ACC112 (cell line): ENCODE data around the gene BEND3.
"Not testable (repeated sequence)": the region's sequence is repeated elsewhere in the genome, so short reads cannot be mapped to it uniquely, and the experiment has no call there.

ENCODE experiments used
- H2AFZ ChIP-seq: fragments of 200-600 bp; sonication (generic); one replicate; pipeline ENCODE4 v1.6.0; 2017; ENCODE audit warnings: antibody characterized with exemption, low read length; ENCODE audit not compliant: unreplicated experiment
- H3K27ac ChIP-seq: fragments of 200-600 bp; sonication (generic); 2 replicates; pipeline ENCODE4 v1.5.1; 2014; ENCODE audit warnings: low read depth, mild to moderate bottlenecking, antibody characterized with exemption, low read length, moderate library complexity
- H3K27me3 ChIP-seq: fragments of 200-600 bp; sonication (generic); 2 replicates; pipeline ENCODE4 v1.6.1; 2014; ENCODE audit warnings: mild to moderate bottlenecking, antibody characterized with exemption, low read length, moderate library complexity, mixed read lengths; ENCODE audit not compliant: insufficient read depth
- H3K36me3 ChIP-seq: fragments of 200-600 bp; sonication (generic); 2 replicates; pipeline ENCODE4 v1.6.1; 2016; ENCODE audit warnings: mild to moderate bottlenecking, antibody characterized with exemption, low read length, moderate library complexity, mixed read lengths; ENCODE audit not compliant: insufficient read depth
- H3K4me1 ChIP-seq: fragments of 200-600 bp; sonication (generic); one replicate; pipeline ENCODE4 v1.6.1; 2016; ENCODE audit warnings: low read length, mixed read lengths; ENCODE audit not compliant: insufficient read depth, unreplicated experiment, control insufficient read depth
- H3K4me3 ChIP-seq: fragments of 200-600 bp; sonication (generic); 2 replicates; pipeline ENCODE4 v1.5.1; 2014; ENCODE audit warnings: mild to moderate bottlenecking, low read depth, low read length
- H3K79me2 ChIP-seq: fragments of 200-600 bp; sonication (generic); one replicate; pipeline ENCODE4 v1.6.0; 2016; ENCODE audit warnings: low read length; ENCODE audit not compliant: control insufficient read depth, unreplicated experiment, insufficient read depth

BEND3 gene

GRCh38 chr6:107136324-107136723, 21.0 kb upstream of the BEND3 start:
- not testable (repeated sequence) for H2AFZ ChIP-seq, H3K4me3 ChIP-seq, H3K79me2 ChIP-seq, H3K27me3 ChIP-seq, H3K36me3 ChIP-seq, H3K27ac ChIP-seq, H3K4me1 ChIP-seq

DNA sequence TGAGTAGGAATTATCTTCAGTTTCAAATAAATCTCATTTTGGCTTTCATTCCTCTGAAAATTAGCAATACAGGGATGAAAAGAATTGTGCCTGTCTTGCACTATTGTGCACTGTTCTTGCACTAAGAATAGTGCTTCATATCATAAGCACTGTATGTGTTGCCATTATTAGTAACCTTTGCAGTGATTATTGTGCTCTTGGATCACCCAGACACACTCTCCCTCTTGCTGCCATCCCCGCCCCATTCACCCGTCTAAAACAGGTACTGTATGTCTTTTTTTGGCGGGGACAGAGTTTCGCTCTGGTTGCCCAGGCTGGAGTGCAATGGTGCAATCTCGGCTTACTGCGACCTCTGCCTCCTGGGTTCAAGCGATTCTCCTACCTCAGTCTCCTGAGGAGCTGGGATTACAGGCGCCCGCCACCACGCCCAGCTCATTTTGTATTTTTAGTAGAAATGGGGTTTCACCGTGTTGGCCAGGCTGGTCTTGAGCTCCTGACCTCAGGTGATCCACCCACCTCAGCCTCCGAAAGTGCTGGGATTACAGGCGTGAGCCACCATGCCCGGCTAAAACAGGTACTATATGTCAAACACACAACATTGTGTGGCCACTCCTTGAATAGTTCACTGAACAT, 19.8 kb upstream of the BEND3 start:
- H3K79me2 ChIP-seq, H2AFZ ChIP-seq, H3K36me3 ChIP-seq, H3K4me3 ChIP-seq, H3K4me1 ChIP-seq, H3K27ac ChIP-seq, H3K27me3 ChIP-seq: not testable (repeated sequence)

GRCh38 chr6:107132330-107132954, 17.1 kb upstream of the BEND3 start:
- Histone ChIP-seq H3K4me1 (peaks cover 11% of the 10 kb centered on the region), H3K27me3 (no peaks in the 10 kb centered on the region), H3K36me3 (no peaks in the 10 kb centered on the region), H2AFZ (no peak overlapping the region), H3K79me2 (no peaks in the 10 kb centered on the region), H3K27ac (no peak overlapping the region), H3K4me3 (no peak overlapping the region)

GRCh38 chr6:107129370-107129925, 14.1 kb upstream of the BEND3 start:
- Histone ChIP-seq H3K27ac (no peak overlapping the region), H3K4me3 (no peak overlapping the region), H2AFZ (no peak overlapping the region), H3K79me2 (no peaks in the 10 kb centered on the region), H3K27me3 (no peaks in the 10 kb centered on the region), H3K36me3 (no peaks in the 10 kb centered on the region), H3K4me1 (peaks cover 11% of the 10 kb centered on the region)

- H3K79me2 ChIP-seq: no peaks in the 10 kb centered on the region
- peak overlapping the region; percentile 4 for H2AFZ ChIP-seq
- H3K27me3 ChIP-seq: no peaks in the 10 kb centered on the region
- H3K4me3 ChIP-seq: no peak overlapping the region
- H3K4me1 ChIP-seq: peaks cover 11% of the 10 kb centered on the region
- H3K36me3 ChIP-seq: no peaks in the 10 kb centered on the region
- peak overlapping the region; percentile 32 for H3K27ac ChIP-seq
Observed at GRCh38 chr6:107128577-107128976, 13.3 kb upstream of the BEND3 start.

GRCh38 chr6:107128175-107128574, 12.9 kb upstream of the BEND3 start:
- Histone ChIP-seq H2AFZ (no peak overlapping the region), H3K79me2 (no peaks in the 10 kb centered on the region), H3K36me3 (no peaks in the 10 kb centered on the region), H3K4me3 (no peak overlapping the region), H3K27ac (peak overlapping the region; percentile 32), H3K4me1 (peaks cover 11% of the 10 kb centered on the region), H3K27me3 (no peaks in the 10 kb centered on the region)

DNA sequence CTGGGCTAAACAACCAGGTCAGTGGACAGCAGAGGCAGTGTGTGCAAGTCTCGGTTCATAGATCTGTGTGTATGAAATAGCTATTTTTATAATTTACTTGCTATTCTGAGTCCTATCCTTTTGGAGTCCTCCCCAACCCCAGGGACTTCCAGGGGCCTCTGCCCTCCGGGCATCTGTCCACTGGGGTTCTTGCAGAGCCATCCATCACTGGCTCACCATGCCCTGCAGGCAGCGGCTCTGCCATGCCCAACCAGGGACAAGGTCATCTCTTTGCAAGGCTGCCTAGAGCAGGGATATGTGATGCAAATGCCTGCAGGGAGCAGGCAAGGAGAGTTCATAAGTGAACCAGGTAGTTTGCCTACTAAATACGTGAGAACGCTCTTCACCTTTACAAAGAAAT, 10.5 kb upstream of the BEND3 start:
- Histone ChIP-seq H3K27me3 (no peaks in the 10 kb centered on the region), H3K4me1 (peaks cover 11% of the 10 kb centered on the region), H3K79me2 (no peaks in the 10 kb centered on the region), H3K27ac (no peak overlapping the region), H2AFZ (no peak overlapping the region), H3K36me3 (no peaks in the 10 kb centered on the region), H3K4me3 (no peak overlapping the region)

- no peak overlapping the region for H3K27ac ChIP-seq
- no peaks in the 10 kb centered on the region for H3K36me3 ChIP-seq
- no peaks in the 10 kb centered on the region for H3K27me3 ChIP-seq
- no peak overlapping the region for H2AFZ ChIP-seq
- H3K4me1 ChIP-seq: peaks cover 11% of the 10 kb centered on the region
- no peaks in the 10 kb centered on the region for H3K79me2 ChIP-seq
- H3K4me3 ChIP-seq: no peak overlapping the region
Observed at GRCh38 chr6:107124934-107125348, 9.6 kb upstream of the BEND3 start.

DNA sequence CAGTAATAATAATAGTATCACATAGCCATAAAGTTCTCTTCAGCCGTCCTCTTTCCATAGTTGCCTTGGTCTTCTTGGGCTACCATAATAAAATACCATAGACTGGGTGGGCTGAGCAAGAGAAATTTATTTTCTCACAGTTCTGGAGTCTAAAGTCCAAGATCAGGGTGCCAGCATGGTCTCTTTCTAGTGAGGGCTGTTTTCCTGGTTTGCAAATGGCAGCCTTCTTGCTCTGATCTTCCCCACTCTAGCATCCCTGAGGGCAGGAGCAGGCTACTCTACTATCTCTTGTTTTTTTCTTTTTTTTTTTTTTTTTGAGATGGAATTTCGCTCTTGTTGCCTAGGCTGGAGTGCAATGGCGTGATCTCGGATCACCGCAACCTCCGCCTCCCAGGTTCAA, 8.2 kb upstream of the BEND3 start:
- H3K27ac ChIP-seq: no peak overlapping the region
- no peaks in the 10 kb centered on the region for H3K27me3 ChIP-seq
- H3K4me3 ChIP-seq: no peak overlapping the region
- H3K79me2 ChIP-seq: no peaks in the 10 kb centered on the region
- H2AFZ ChIP-seq: no peak overlapping the region
- H3K4me1 ChIP-seq: peaks cover 9% of the 10 kb centered on the region
- H3K36me3 ChIP-seq: no peaks in the 10 kb centered on the region

DNA sequence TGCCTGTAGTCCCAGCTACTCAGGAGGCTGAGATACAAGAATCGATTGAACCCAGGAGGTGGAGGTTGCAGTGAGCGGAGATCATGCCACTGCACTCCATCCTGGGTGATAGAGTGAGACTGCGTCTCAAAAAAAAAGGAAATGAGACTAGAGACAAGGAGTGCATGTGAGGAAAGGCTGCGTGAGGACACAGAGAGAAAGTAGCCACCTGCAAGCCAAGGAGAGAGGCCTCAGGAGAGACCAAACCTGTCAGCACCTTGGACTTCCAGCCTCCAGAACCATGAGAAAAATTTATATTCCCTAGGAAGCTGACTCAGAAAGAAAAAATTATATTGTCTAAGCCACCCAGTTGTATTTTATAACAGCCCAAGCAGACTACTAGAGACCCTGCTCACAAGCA, 7.4 kb upstream of the BEND3 start:
- H3K27me3 ChIP-seq: 0 out of 2 replicates have a peak, but pooled peaks cover under 1% of the 10 kb centered on the region
- peaks cover 2% of the 10 kb centered on the region for H3K4me1 ChIP-seq
- no peak overlapping the region for H2AFZ ChIP-seq
- H3K4me3 ChIP-seq: no peak overlapping the region
- H3K27ac ChIP-seq: no peak overlapping the region
- no peaks in the 10 kb centered on the region for H3K79me2 ChIP-seq
- no peaks in the 10 kb centered on the region for H3K36me3 ChIP-seq

DNA sequence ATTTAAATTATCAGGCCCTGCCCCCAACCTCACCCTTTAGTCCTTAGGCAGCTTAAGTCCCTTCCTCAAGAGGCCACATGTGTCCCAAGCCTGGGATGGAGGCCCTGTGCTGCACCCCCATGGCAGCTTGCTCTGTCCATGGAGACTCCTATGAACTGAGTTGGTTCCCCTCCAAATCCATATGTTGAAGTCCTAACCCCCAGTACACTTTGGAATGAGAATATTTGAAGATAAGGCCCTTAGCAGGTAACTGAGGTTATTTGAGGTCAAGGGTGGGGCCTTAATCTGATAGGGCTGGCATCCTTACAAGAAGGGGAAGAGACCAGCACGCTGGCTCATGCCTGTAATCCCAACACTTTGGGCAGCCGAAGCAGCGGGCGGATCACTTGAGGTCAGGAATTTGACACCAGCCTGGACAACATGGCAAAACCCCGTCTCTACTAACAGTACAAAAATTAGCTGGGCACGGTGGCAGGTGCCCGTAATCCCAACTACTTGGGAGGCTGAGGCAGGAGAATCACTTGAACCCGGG, 6.7 kb upstream of the BEND3 start:
- Histone ChIP-seq H3K4me1 (no peaks in the 10 kb centered on the region), H3K27me3 (peaks cover 8% of the 10 kb centered on the region), H3K27ac (no peak overlapping the region), H3K4me3 (no peak overlapping the region), H3K36me3 (no peaks in the 10 kb centered on the region), H2AFZ (no peak overlapping the region), H3K79me2 (no peaks in the 10 kb centered on the region)
